LNCaP clone FGC (cell line): Measurements from ENCODE around the gene IRS1.

ENCODE experiments used
- DNase-seq: peaks from one replicate; pipeline ENCODE4 v3.0.0-alpha.2; 2011; ENCODE audit warnings: low read depth
- H3K4me3 ChIP-seq: 2 replicates; pipeline ENCODE4 v1.5.1; 2011; ENCODE audit warnings: mild to moderate bottlenecking, low read depth, low read length, control low read depth
- TF ChIP-seq, protein P1 (sequence below): IDR thresholded peaks from 2 replicates; pipeline ENCODE4 v1.5.1; 2012; ENCODE audit warnings: mild to moderate bottlenecking; ENCODE audit not compliant: control insufficient read depth, insufficient read depth; ENCODE audit errors: extremely low read depth

The IRS1 gene

DNA sequence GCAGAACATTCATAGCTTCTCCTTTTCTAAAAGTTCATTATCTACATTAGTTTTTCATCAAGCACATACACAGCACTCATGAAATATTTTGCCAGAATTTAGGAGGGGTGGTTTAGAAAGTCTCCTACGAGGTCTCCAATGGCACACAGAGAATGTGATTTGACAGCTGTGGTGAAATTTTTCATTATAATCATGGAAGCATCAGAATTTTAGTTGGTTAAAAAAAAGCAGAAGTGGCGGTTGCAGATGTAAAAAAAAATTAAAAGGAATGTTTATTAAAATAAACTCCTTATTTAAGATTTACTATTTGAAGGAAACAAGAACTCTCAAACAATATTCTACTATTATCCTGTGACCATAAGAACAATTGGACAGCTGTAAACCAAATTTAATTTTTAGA lies 25.4 kb upstream of the IRS1 start:
- TF ChIP-seq, protein P1, sequence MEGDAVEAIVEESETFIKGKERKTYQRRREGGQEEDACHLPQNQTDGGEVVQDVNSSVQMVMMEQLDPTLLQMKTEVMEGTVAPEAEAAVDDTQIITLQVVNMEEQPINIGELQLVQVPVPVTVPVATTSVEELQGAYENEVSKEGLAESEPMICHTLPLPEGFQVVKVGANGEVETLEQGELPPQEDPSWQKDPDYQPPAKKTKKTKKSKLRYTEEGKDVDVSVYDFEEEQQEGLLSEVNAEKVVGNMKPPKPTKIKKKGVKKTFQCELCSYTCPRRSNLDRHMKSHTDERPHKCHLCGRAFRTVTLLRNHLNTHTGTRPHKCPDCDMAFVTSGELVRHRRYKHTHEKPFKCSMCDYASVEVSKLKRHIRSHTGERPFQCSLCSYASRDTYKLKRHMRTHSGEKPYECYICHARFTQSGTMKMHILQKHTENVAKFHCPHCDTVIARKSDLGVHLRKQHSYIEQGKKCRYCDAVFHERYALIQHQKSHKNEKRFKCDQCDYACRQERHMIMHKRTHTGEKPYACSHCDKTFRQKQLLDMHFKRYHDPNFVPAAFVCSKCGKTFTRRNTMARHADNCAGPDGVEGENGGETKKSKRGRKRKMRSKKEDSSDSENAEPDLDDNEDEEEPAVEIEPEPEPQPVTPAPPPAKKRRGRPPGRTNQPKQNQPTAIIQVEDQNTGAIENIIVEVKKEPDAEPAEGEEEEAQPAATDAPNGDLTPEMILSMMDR = no peak
- H3K4me3 ChIP-seq = no peak overlapping the region
- no peak for DNase-seq

DNA sequence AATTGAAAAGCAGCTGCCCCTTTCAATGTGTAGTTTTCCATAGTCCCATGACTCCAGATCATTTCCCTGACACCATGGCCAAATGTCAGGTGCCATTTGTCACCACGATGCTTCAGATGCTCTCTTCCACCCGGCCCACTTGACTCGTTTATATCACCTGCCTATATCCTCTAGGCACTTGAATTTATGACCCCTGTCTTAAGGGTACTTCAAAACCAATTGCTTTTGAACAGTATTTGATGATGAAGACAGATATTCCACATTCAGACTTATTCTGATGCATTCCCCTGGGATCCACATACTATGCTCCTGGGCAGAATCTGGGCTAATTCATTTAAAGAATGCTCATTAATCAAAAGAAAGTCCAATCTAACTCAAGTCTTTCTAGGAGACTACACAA lies 19.3 kb upstream of the IRS1 start:
- no peak for DNase-seq
- TF ChIP-seq, protein P1 = no peak
- H3K4me3 ChIP-seq = no peak overlapping the region

DNA sequence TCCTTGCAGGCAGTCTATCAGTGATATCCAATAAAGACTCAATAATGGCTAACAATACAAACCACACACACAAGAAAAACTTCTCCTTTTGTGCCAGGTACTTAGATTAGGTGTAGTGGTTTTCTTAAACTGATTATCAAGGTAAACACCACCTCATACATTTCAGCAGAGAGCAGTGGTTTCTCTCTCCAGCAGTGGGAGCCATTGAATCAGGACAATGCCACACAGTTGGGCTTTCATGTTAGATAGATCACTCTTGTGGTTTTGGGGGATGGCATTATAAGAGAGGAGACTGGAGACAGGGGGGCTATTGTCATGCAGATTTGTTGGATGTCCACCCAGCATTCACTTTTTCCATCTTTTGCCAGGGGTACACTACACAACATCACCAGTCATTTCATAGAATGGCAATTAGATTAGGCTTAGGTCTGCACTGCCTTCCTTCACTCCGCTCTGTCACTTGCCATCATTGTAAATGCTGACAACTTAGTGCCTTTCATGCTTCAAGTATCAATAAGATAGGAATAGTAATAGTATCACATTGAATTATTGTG lies 13.6 kb upstream of the IRS1 start:
- no peak for DNase-seq
- TF ChIP-seq, protein P1 = peak; percentile 69
- no peak overlapping the region for H3K4me3 ChIP-seq

DNA sequence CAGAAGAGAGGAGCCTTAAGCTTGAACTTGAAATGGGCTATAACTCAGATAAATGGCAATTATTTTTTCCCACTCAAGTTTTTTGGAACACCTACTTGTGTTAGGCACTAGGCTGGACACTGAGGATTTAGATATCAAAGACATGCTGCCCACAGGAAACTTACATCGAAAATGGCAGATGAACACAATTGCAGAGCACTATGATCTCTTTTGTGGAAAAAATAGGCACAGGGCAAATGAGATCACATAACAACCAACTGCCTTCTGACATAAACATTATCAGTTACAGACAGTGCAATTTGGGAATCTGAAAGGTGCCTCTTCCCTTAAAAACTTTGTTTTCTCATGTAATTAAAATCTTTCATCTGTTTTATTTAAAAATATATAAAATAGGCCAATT lies 3.8 kb upstream of the IRS1 start:
- TF ChIP-seq, protein P1 = no peak
- no peak for DNase-seq
- H3K4me3 ChIP-seq = no peak overlapping the region

DNA sequence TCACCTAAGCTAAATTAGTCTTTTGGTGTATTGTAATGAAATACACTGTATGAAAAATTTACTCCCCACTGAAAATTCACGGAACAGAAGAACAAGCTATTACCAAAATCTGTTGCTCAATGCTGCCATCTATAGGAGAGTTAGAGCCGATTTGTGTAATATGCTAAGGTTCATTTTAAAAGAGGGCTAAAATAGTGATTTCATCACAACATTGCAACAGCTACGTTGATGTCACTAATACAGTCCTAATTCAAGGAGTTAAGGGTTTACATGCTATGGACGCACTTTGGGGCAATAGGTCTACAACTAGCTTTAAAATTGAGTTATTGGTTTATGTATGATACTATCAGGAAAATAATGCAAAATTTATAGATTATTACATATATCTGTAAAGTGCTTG lies 3.0 kb upstream of the IRS1 start:
- TF ChIP-seq, protein P1 = peak; percentile 46
- H3K4me3 ChIP-seq = no peak overlapping the region
- DNase-seq = peak; percentile 45

DNA sequence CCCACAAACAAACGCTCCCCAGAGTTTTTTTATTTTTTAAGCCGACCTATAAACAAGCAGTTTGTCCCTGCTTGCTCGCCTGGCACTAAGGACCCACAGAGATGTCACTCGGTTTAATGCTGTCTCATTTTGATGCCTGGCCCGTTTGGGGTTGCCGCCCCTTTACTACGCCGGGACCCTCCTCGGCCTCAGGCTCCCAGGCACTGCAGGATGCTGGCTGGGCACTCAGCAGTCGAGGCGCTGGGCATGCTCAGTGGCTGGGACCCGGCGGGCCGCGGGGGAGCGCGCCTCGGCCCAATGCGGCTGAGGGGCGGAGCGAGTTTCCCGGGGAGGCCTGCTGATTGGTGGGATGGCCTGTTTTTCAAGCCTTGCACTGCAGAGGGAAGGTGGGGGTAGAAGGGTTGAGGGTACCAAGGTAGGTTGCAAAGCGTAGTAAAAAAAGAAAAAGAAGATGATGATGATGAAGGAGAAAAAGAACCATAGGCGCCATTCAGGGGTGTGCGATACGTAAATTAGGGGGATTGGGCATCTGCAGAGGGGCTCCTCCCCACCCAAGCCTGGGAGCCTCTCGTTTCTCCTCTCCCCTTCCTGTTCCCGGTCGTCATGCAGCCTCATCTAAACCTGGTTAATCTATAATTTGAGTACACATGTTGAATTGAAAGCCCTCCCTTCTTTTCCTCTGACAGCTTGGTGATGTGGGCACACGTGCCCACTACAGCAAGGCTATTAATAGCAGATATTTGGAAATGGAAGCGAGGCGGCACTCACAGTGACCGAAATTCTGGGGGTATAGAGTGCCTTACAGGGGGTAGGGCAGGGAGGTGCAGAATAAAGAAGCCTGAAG lies 1.5 kb upstream of the IRS1 start:
- H3K4me3 ChIP-seq = no peak overlapping the region
- TF ChIP-seq, protein P1 = no peak
- no peak for DNase-seq
